HG03060 (cell line): ENCODE data around the gene HMOX1.
"Not testable (repeated sequence)": the region's sequence is repeated elsewhere in the genome, so short reads cannot be mapped to it uniquely, and the experiment has no call there.

Experiments
- ATAC-seq: cut with Tn5 transposase; IDR thresholded peaks from one replicate; pipeline ENCODE4 v1.9.1; 2021; ENCODE audit warnings: low read depth, moderate number of reproducible peaks; ENCODE audit not compliant: unreplicated experiment

The HMOX1 gene

GRCh38 chr22:35378621-35379020, 2.3 kb upstream of the HMOX1 start:
- ATAC-seq, result no peak

- no peak for ATAC-seq
These were observed 1.5 kb upstream of the HMOX1 start for GRCh38 chr22:35379146-35379993.

GRCh38 chr22:35380013-35380412, 883 bp upstream of the HMOX1 start:
- ATAC-seq, result no peak

- no peak for ATAC-seq
These were observed 621 bp downstream of the HMOX1 start for GRCh38 chr22:35381424-35382009.

DNA sequence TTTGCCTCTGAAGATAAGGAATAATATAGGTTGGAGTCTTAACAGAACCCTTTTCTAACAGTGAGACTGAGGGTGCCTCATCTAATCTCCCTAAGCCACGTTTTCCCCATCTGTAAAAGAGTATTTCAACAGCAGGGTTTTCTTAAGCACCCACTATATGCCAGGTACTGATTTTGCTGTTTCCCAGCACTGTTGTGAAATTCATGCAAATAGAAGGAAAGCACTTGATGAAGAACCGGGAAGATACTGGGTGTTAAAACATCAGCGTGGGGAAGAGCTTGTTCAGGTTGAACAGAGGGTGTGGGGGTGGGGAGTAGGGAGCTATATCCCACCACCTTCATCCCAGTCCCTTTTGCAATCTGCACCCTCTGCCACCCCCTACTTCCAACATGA, 2.8 kb downstream of the HMOX1 start:
- no peak for ATAC-seq

GRCh38 chr22:35384527-35384926, 3.6 kb downstream of the HMOX1 start:
- no peak for ATAC-seq

- no peak for ATAC-seq
These were observed 4.2 kb downstream of the HMOX1 start for GRCh38 chr22:35384975-35385588.

GRCh38 chr22:35386670-35387288, 5.9 kb downstream of the HMOX1 start:
- ATAC-seq, result no peak

DNA sequence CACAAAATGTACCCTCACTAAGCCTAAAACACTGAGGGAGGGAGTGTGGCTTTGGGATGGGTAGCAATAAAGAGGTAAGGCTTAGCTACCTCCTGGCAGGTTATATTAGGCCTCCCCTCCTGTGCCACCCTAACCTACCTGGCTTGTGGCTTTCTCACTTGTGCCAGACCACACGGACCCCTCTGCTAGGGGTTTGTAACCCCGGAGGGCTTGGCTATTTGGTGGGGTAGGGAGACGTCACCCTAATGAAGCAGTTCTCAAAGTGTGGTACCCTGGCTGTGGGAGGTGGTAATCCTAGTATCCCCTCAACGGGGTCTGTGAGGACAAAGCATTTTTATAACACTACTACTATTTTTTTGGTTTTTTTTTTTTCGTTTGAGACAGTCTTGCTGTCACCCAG, 10.0 kb downstream of the HMOX1 start:
- ATAC-seq, result no peak

GRCh38 chr22:35392357-35392756, 11.5 kb downstream of the HMOX1 start:
- no peak for ATAC-seq

GRCh38 chr22:35393116-35394010, 12.5 kb downstream of the HMOX1 start:
- ATAC-seq, result no peak

GRCh38 chr22:35394011-35394312, 13.1 kb downstream of the HMOX1 start:
- no peak for ATAC-seq

- no peak for ATAC-seq
These were observed 14.1 kb downstream of the HMOX1 start for GRCh38 chr22:35394810-35395563.

- ATAC-seq, result not testable (repeated sequence)
These were observed 15.7 kb downstream of the HMOX1 start for GRCh38 chr22:35396622-35397021.

DNA sequence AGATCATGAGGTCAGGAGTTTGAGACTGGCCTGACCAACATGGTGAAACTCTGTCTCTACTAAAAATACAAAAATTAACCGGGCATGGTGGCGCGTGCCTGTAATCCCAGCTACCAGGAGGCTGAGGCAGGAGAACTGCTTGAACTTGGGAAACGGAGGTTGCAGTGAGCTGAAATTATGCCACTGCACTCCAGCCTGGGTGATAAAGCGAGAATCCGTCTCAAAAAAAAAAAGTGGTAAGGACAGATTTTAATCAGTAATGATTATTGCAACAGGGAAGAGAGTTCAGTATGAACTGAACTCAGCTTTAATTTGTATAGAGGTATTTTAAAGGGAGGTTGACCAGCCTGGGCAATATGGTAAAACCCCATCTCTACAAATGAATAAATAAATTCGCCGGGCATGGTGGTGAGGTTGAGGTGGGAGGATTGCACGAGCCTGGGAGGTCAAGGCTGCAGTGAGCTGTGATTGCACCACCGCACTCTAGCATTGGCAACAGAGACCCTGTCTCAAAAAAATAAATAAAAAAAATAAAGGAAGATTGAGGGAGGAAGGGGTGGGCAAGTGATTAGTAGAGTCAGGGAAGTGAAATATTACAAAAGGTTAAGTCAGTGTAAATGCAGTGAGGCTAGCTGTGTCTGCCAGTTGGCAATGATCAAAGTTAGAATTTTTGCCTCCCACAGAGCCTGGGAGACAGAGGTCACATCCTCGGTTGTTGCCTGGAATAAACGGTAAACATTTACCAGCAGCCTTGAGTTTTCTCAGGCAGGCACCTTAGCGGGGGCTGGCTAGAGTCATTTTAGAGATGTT, 16.4 kb downstream of the HMOX1 start:
- ATAC-seq, result no peak

DNA sequence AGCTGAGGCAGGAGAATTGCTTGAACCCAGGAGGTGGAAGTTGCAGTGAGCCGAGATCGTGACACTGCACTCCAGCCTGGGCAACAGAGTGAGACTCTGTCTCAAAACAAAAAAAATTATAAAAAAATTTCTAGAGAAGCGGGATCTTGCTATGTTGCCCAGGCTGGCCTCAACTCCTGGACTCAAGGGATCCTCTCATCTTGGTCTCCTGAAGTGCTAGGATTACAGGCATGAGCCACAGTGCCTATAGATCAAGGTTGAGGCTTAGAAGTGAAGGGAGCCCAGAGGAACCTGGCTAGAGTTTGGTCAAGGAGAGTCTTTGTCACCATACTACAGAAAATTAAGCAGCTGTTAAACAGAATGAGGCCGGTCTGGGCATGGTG, 17.7 kb downstream of the HMOX1 start:
- no peak for ATAC-seq

DNA sequence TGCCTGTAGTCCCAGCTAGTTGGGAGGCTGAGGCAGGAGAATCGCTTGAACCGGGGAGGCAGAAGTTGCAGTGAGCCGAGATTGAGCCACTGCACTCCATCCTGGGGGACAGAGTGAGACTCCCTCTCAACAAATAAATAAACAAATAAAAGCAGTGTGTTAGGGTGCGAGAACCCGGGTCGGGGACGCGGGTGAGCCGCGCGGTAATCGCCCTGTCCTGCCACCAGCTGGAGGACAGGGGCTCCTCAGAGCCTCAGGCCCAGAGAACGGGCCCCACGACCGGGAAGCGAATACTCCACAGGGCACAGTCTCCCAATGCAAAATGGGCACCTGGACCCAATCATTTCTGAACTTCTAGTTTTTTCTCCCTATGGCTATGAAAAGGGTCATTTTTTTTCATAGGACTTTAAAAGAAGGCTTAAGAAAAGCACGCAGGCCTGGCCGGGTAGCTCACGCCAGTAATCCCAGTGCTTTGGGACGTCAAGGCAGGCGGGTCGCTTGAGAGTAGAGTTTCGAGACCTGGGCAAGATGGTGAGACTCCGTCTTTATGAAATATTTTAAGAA, 18.3 kb downstream of the HMOX1 start:
- ATAC-seq, result no peak

- peak; percentile 83 for ATAC-seq
These were observed 19.0 kb downstream of the HMOX1 start, which contains the start of gene MCM5 for GRCh38 chr22:35399678-35400500. MCM5 (plus strand) TSS chr22:35400140; CDS start chr22:35400439, 299 bp downstream.
